ENCODE data around the gene QRICH1. TPM values are rescaled to one million over a fixed set of nuclear protein-coding genes. Genes with fewer than 3 reads are reported as not detected.

QRICH1 gene
- total RNA-seq, 1 donor from 2014 or later = 136 TPM

GRCh38 chr3:49019941-49020329, 73.9 kb downstream of the QRICH1 start:
- Mint-ChIP-seq H3K9me3 (ENCODE audit: unreplicated experiment) (no peaks in the 10 kb centered on the region), H3K4me3 (ENCODE audit: unreplicated experiment) (peak overlapping the region; percentile 96), H3K36me3 (ENCODE audit: low read depth, unreplicated experiment) (peaks cover 27% of the 10 kb centered on the region), H3K27ac (ENCODE audit: unreplicated experiment) (peak overlapping the region; percentile 42), H3K4me1 (ENCODE audit: unreplicated experiment) (peaks cover 18% of the 10 kb centered on the region), H3K27me3 (ENCODE audit: unreplicated experiment) (peaks cover 31% of the 10 kb centered on the region)
- TF ChIP-seq, protein P1, sequence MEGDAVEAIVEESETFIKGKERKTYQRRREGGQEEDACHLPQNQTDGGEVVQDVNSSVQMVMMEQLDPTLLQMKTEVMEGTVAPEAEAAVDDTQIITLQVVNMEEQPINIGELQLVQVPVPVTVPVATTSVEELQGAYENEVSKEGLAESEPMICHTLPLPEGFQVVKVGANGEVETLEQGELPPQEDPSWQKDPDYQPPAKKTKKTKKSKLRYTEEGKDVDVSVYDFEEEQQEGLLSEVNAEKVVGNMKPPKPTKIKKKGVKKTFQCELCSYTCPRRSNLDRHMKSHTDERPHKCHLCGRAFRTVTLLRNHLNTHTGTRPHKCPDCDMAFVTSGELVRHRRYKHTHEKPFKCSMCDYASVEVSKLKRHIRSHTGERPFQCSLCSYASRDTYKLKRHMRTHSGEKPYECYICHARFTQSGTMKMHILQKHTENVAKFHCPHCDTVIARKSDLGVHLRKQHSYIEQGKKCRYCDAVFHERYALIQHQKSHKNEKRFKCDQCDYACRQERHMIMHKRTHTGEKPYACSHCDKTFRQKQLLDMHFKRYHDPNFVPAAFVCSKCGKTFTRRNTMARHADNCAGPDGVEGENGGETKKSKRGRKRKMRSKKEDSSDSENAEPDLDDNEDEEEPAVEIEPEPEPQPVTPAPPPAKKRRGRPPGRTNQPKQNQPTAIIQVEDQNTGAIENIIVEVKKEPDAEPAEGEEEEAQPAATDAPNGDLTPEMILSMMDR (IDR thresholded peaks at IDR 0.05; ENCODE audit: unreplicated experiment) = no peak
- no peak for DNase-seq (ENCODE audit: low spot score)

DNA sequence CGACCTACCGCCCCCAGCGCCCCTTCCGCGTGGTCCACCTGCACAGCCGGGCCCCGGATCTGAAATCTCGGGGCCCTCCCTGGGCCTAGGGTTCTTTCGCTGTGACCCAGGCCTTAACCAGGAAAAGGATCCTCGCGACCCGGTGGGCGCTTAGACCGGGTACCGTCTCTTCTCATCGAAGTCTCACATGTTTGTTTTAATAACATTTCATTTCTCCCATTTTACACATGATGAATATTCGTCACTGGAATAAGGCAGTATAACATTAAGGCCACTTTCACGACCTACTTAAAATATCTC, 75.2 kb downstream of the QRICH1 start:
- H3K27ac Mint-ChIP-seq (ENCODE audit: unreplicated experiment) = peak overlapping the region; percentile 67
- TF ChIP-seq, protein P1 (IDR thresholded peaks at IDR 0.05; ENCODE audit: unreplicated experiment) = no peak
- no peaks in the 10 kb centered on the region for H3K9me3 Mint-ChIP-seq (ENCODE audit: unreplicated experiment)
- peaks cover 18% of the 10 kb centered on the region for H3K4me1 Mint-ChIP-seq (ENCODE audit: unreplicated experiment)
- peaks cover 20% of the 10 kb centered on the region for H3K36me3 Mint-ChIP-seq (ENCODE audit: low read depth, unreplicated experiment)
- peak overlapping the region; percentile 93 for H3K4me3 Mint-ChIP-seq (ENCODE audit: unreplicated experiment)
- H3K27me3 Mint-ChIP-seq (ENCODE audit: unreplicated experiment) = peaks cover 36% of the 10 kb centered on the region
- DNase-seq (ENCODE audit: low spot score) = no peak

GRCh38 chr3:49017971-49018706, 75.7 kb downstream of the QRICH1 start, which contains the start of gene DALRD3:
Gene DALRD3, minus strand, starts transcription at chr3:49018580. Its CDS starts 16 bp downstream, at chr3:49018564.
- TF ChIP-seq, protein P1 (IDR thresholded peaks at IDR 0.05; ENCODE audit: unreplicated experiment) = no peak
- H3K27me3 Mint-ChIP-seq (ENCODE audit: unreplicated experiment) = peaks cover 37% of the 10 kb centered on the region
- peak; percentile 54 for DNase-seq (ENCODE audit: low spot score)
- peaks cover 17% of the 10 kb centered on the region for H3K4me1 Mint-ChIP-seq (ENCODE audit: unreplicated experiment)
- peaks cover 17% of the 10 kb centered on the region for H3K36me3 Mint-ChIP-seq (ENCODE audit: low read depth, unreplicated experiment)
- peak within 1 kb of the TSS; percentile 67 for H3K27ac Mint-ChIP-seq (ENCODE audit: unreplicated experiment)
- H3K9me3 Mint-ChIP-seq (ENCODE audit: unreplicated experiment) = no peaks in the 10 kb centered on the region
- peak within 1 kb of the TSS; percentile 93 for H3K4me3 Mint-ChIP-seq (ENCODE audit: unreplicated experiment)

DNA sequence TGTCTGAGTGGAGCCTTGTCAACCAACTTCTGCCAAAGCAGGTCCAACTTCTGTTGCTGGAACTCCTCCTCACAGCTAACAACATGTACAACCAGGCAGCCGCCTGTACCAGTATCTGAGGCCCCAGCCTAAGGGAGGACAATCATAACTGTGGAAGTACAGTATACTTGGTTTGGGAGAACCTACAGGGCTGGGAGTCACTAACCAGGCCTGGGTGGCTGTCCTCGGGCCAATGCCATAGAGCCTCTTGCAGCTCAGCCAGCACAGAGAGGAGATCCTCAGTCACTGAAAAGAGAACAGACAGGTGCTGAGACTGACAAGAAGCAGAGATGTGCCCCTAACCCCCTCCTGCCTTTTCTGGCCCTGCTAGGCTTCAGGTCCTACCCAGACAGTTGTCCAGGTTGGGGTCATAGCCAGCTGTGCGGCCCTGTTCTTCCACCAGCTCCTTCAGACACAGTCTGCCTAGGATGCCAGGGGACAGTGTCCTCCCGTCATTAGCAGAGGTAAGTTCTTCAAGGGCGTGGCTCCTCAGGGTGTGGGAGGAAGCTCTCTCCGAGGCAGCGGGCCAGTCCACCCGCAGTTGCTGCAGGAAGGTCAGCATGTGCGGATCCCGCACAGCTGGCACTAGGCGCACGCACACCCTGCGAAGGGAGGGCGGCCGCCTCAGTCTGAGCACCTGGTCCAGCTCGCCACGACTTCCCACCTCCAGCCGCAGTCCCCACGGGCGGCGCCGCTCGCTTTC, 76.5 kb downstream of the QRICH1 start:
- TF ChIP-seq, protein P1 (IDR thresholded peaks at IDR 0.05; ENCODE audit: unreplicated experiment) = no peak
- H3K27ac Mint-ChIP-seq (ENCODE audit: unreplicated experiment) = peak overlapping the region; percentile 18
- H3K4me1 Mint-ChIP-seq (ENCODE audit: unreplicated experiment) = peaks cover 11% of the 10 kb centered on the region
- no peak for DNase-seq (ENCODE audit: low spot score)
- H3K27me3 Mint-ChIP-seq (ENCODE audit: unreplicated experiment) = peaks cover 32% of the 10 kb centered on the region
- H3K36me3 Mint-ChIP-seq (ENCODE audit: low read depth, unreplicated experiment) = peaks cover 15% of the 10 kb centered on the region
- no peaks in the 10 kb centered on the region for H3K9me3 Mint-ChIP-seq (ENCODE audit: unreplicated experiment)
- H3K4me3 Mint-ChIP-seq (ENCODE audit: unreplicated experiment) = peak overlapping the region; percentile 69
